Tibial nerve (tissue), 4 donors: ENCODE data around the gene LMOD3. TPM values are rescaled to one million over a fixed set of nuclear protein-coding genes. Genes with fewer than 3 reads are reported as not detected.
A peak's percentile ranks its signal among the peaks of the same experiment; 100 is the strongest.

Source experiments
- DNase-seq, 2 donors: peaks; one replicate each; pipeline ENCODE4 v3.0.0-alpha.2; 2019; ENCODE audit warnings: low spot score in 2 of 2
- H3K27ac ChIP-seq, 4 donors: fragments of 200-600 bp; sonication (generic) in 3 of 4; one replicate each; pipeline ENCODE4 v1.5.1; 2017 to 2019; ENCODE audit warnings: mild to moderate bottlenecking in 1 of 4
- H3K27me3 ChIP-seq, 2 donors: fragments of 200-600 bp; sonication (generic) in 1 of 2; one replicate each; pipeline versions ENCODE4 v1.5.1 to v1.6.0; 2017 to 2019
- H3K36me3 ChIP-seq, 3 donors: fragments of 200-600 bp; sonication (generic); one replicate each; pipeline ENCODE4 v1.5.1; 2018 to 2019
- H3K4me1 ChIP-seq, 4 donors: fragments of 200-600 bp; sonication (generic) in 3 of 4; one replicate each; pipeline ENCODE4 v1.5.1; 2017 to 2019
- H3K4me3 ChIP-seq, 4 donors: fragments of 200-600 bp; sonication (generic) in 3 of 4; one replicate each; pipeline ENCODE4 v1.5.1; 2017 to 2019; ENCODE audit warnings: mild to moderate bottlenecking in 1 of 4, moderate library complexity in 1 of 4
- H3K9me3 ChIP-seq, 4 donors: fragments of 200-600 bp; sonication (generic) in 3 of 4; one replicate each; pipeline ENCODE4 v1.5.1; 2017 to 2019
- CTCF ChIP-seq, 5 experiments: fragments of 200-600 bp in 3 of 5; fragments of 450-650 bp in 2 of 5; sonication (generic) in 3 of 5; IDR thresholded peaks; one replicate each; pipeline ENCODE4 v1.5.1; 2016 to 2019; ENCODE audit warnings: antibody characterized with exemption in 5 of 5, mild to moderate bottlenecking in 3 of 5, moderate library complexity in 2 of 5
- EP300 ChIP-seq, 2 donors: sonication (generic); formaldehyde crosslinking; IDR thresholded peaks; one replicate each; pipeline ENCODE4 v1.6.1; 2017; ENCODE audit warnings: antibody characterized with exemption in 2 of 2, mild to moderate bottlenecking in 1 of 2
- POLR2A ChIP-seq, 2 donors: fragments of 450-650 bp; IDR thresholded peaks; one replicate each; pipeline ENCODE4 v1.6.1; 2017; ENCODE audit warnings: antibody characterized with exemption in 2 of 2, mild to moderate bottlenecking in 2 of 2, moderate library complexity in 2 of 2
- WGBS, 2 donors: methylation state at CpG; one replicate each; pipeline ENCODE4 v1.1.5; 2018; 5-methylcytosine and 5-hydroxymethylcytosine counted together
- total RNA-seq, 4 donors: library from RNA; depleted of rRNA; stranded (reverse); fragments of >200 nt; gene quantifications; one replicate each; pipeline ENCODE4 v1.1.0, GENCODE V29; 2016

LMOD3 gene
- total RNA-seq, 4 donors from 2014 or later: not detected

DNA sequence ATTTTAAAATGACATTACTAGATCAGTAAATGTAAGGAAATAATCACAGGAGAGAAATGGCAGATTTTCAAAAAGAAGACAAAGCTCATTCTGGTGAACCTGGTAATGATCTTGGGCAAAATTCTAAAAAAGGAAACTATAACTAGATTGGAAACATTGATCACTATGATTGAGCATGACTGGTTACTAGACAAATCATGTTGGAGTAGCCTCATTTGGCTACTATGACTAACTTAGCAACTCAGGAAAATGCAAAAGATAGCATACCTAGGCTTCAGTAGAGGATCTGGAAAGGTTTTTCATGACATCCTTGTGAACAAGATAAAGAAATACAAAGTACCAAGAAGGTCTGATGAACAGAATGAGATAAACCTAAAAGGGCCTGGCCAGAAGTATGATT lies 62.7 kb downstream of the LMOD3 start:
- DNase-seq: no peak
- H3K36me3 ChIP-seq: peaks cover 6 to 88% (median 22%) of the 10 kb centered on the region in 3 donors

GRCh38 chr3:69058947-69059224 lies 63.5 kb downstream of the LMOD3 start:
- peaks cover 6 to 94% (median 22%) of the 10 kb centered on the region in 3 donors for H3K36me3 ChIP-seq
- no peaks in the 10 kb centered on the region for H3K9me3 ChIP-seq
- no peak overlapping the region for H3K4me3 ChIP-seq
- peak overlapping the region in 1 of 4 donors; percentile 47 for H3K27ac ChIP-seq
- H3K4me1 ChIP-seq: peaks cover 0 to 4% (median 0%) of the 10 kb centered on the region in 4 donors
- no peak for DNase-seq
- no peaks in the 10 kb centered on the region for H3K27me3 ChIP-seq
- TF ChIP-seq EP300 (IDR thresholded peaks at IDR 0.05): no peak
- TF ChIP-seq POLR2A (IDR thresholded peaks at IDR 0.05): no peak
- no peak for TF ChIP-seq CTCF (IDR thresholded peaks at IDR 0.05)
- 92 to 93% methylated on average over 2 of the region's 2 CpGs for WGBS, 2 donors

More for the DNA sequence above, 62.7 kb downstream of the LMOD3 start:
- no peaks in the 10 kb centered on the region for H3K27me3 ChIP-seq
- H3K27ac ChIP-seq: no peak overlapping the region
- no peak overlapping the region for H3K4me3 ChIP-seq
- no peaks in the 10 kb centered on the region for H3K9me3 ChIP-seq
- peaks cover 0 to 4% (median 0%) of the 10 kb centered on the region in 4 donors for H3K4me1 ChIP-seq
- no peak for TF ChIP-seq POLR2A (IDR thresholded peaks at IDR 0.05)
- no peak for TF ChIP-seq EP300 (IDR thresholded peaks at IDR 0.05)
- TF ChIP-seq CTCF (IDR thresholded peaks at IDR 0.05): no peak

GRCh38 chr3:69058180-69058946 lies 64.0 kb downstream of the LMOD3 start:
- TF ChIP-seq CTCF (IDR thresholded peaks at IDR 0.05): no peak
- TF ChIP-seq EP300 (IDR thresholded peaks at IDR 0.05): no peak
- TF ChIP-seq POLR2A (IDR thresholded peaks at IDR 0.05): no peak
- Histone ChIP-seq H3K27me3 (no peaks in the 10 kb centered on the region), H3K36me3 (peaks cover 6 to 95% (median 22%) of the 10 kb centered on the region in 3 donors), H3K27ac (peak overlapping the region in 1 of 4 donors; percentile 47), H3K9me3 (no peaks in the 10 kb centered on the region), H3K4me3 (no peak overlapping the region), H3K4me1 (peaks cover 0 to 4% (median 0%) of the 10 kb centered on the region in 4 donors)
- DNase-seq: no peak
- WGBS, 2 donors: 84 to 91% methylated on average over 3 of the region's 3 CpGs

Other genes with a start within 250 kb of the LMOD3 start
- not detected for gene TAFA4, start 190.0 kb downstream of the LMOD3 start, total RNA-seq
- 10 to 100 TPM; 27.2 to 55.9 (median 37.1) TPM for gene EOGT, start 108.9 kb downstream of the LMOD3 start, total RNA-seq
- 10 to 100 TPM; 24.7 to 33.5 (median 33.0) TPM for gene TMF1, start 70.3 kb downstream of the LMOD3 start, total RNA-seq
- gene UBA3, start 42.2 kb downstream of the LMOD3 start, total RNA-seq: 10 to 100 TPM; 22.6 to 80.7 (median 50.8) TPM
- gene ARL6IP5, start 37.7 kb downstream of the LMOD3 start, total RNA-seq: 100 to 1,000 TPM; 113 to 153 (median 133) TPM